ENCODE data around the gene ZBTB20.

DNA sequence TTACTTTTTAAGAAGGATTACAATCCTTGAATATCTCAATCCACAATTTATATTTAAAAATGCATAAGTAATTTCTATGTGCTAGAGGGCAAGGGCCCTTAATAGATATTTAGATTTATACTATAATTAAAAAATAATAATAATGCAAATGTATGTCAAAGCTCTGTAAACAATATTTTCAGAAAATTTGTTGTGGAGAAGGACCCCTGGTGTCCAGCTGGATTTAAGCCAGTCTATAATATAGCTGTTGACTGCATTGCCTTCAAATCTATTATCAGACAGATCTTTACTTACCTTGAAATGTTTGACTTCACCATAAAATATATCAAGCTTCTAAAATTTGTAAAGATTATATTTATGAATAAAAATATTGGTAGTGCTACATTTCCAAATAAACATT, 65.6 kb downstream of the ZBTB20 start:
- TF ChIP-seq, protein P1, sequence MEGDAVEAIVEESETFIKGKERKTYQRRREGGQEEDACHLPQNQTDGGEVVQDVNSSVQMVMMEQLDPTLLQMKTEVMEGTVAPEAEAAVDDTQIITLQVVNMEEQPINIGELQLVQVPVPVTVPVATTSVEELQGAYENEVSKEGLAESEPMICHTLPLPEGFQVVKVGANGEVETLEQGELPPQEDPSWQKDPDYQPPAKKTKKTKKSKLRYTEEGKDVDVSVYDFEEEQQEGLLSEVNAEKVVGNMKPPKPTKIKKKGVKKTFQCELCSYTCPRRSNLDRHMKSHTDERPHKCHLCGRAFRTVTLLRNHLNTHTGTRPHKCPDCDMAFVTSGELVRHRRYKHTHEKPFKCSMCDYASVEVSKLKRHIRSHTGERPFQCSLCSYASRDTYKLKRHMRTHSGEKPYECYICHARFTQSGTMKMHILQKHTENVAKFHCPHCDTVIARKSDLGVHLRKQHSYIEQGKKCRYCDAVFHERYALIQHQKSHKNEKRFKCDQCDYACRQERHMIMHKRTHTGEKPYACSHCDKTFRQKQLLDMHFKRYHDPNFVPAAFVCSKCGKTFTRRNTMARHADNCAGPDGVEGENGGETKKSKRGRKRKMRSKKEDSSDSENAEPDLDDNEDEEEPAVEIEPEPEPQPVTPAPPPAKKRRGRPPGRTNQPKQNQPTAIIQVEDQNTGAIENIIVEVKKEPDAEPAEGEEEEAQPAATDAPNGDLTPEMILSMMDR (IDR thresholded peaks at IDR 0.05) = no peak; the same call in 1 of the 2 replicates
- TF ChIP-seq POLR2AphosphoS5 (IDR thresholded peaks at IDR 0.05; ENCODE audit: low read depth, low read length) (no peak), FOSL2 (IDR thresholded peaks at IDR 0.05; ENCODE audit: borderline replicate concordance, low read depth) (no peak), RCOR1 (IDR thresholded peaks at IDR 0.05; ENCODE audit: low read length) (no peak), SMC3 (IDR thresholded peaks at IDR 0.05; ENCODE audit: low read depth, low read length) (no peak), NRF1 (IDR thresholded peaks at IDR 0.05; ENCODE audit: low read depth, low read length) (no peak), EZH2phosphoT487 (IDR thresholded peaks at IDR 0.05; ENCODE audit: borderline replicate concordance, low read depth) (no peak), TAF1 (IDR thresholded peaks at IDR 0.05; ENCODE audit: borderline replicate concordance, low read depth, low read length) (no peak), RXRA (IDR thresholded peaks at IDR 0.05; ENCODE audit: borderline replicate concordance, low read depth) (no peak)
- TF ChIP-seq, protein P2, sequence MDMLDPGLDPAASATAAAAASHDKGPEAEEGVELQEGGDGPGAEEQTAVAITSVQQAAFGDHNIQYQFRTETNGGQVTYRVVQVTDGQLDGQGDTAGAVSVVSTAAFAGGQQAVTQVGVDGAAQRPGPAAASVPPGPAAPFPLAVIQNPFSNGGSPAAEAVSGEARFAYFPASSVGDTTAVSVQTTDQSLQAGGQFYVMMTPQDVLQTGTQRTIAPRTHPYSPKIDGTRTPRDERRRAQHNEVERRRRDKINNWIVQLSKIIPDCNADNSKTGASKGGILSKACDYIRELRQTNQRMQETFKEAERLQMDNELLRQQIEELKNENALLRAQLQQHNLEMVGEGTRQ (IDR thresholded peaks at IDR 0.05; ENCODE audit: borderline replicate concordance, low read depth, low read length) = no peak
- TF ChIP-seq, protein P3, sequence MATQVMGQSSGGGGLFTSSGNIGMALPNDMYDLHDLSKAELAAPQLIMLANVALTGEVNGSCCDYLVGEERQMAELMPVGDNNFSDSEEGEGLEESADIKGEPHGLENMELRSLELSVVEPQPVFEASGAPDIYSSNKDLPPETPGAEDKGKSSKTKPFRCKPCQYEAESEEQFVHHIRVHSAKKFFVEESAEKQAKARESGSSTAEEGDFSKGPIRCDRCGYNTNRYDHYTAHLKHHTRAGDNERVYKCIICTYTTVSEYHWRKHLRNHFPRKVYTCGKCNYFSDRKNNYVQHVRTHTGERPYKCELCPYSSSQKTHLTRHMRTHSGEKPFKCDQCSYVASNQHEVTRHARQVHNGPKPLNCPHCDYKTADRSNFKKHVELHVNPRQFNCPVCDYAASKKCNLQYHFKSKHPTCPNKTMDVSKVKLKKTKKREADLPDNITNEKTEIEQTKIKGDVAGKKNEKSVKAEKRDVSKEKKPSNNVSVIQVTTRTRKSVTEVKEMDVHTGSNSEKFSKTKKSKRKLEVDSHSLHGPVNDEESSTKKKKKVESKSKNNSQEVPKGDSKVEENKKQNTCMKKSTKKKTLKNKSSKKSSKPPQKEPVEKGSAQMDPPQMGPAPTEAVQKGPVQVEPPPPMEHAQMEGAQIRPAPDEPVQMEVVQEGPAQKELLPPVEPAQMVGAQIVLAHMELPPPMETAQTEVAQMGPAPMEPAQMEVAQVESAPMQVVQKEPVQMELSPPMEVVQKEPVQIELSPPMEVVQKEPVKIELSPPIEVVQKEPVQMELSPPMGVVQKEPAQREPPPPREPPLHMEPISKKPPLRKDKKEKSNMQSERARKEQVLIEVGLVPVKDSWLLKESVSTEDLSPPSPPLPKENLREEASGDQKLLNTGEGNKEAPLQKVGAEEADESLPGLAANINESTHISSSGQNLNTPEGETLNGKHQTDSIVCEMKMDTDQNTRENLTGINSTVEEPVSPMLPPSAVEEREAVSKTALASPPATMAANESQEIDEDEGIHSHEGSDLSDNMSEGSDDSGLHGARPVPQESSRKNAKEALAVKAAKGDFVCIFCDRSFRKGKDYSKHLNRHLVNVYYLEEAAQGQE (IDR thresholded peaks at IDR 0.05; ENCODE audit: low read depth, low read length) = no peak
- TF ChIP-seq, protein P4, sequence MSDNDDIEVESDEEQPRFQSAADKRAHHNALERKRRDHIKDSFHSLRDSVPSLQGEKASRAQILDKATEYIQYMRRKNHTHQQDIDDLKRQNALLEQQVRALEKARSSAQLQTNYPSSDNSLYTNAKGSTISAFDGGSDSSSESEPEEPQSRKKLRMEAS (IDR thresholded peaks at IDR 0.05; ENCODE audit: low read depth) = no peak
- TF ChIP-seq, protein P5, sequence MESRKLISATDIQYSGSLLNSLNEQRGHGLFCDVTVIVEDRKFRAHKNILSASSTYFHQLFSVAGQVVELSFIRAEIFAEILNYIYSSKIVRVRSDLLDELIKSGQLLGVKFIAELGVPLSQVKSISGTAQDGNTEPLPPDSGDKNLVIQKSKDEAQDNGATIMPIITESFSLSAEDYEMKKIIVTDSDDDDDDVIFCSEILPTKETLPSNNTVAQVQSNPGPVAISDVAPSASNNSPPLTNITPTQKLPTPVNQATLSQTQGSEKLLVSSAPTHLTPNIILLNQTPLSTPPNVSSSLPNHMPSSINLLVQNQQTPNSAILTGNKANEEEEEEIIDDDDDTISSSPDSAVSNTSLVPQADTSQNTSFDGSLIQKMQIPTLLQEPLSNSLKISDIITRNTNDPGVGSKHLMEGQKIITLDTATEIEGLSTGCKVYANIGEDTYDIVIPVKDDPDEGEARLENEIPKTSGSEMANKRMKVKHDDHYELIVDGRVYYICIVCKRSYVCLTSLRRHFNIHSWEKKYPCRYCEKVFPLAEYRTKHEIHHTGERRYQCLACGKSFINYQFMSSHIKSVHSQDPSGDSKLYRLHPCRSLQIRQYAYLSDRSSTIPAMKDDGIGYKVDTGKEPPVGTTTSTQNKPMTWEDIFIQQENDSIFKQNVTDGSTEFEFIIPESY (IDR thresholded peaks at IDR 0.05; ENCODE audit: borderline replicate concordance, low read depth) = no peak
- TF ChIP-seq, protein P6, sequence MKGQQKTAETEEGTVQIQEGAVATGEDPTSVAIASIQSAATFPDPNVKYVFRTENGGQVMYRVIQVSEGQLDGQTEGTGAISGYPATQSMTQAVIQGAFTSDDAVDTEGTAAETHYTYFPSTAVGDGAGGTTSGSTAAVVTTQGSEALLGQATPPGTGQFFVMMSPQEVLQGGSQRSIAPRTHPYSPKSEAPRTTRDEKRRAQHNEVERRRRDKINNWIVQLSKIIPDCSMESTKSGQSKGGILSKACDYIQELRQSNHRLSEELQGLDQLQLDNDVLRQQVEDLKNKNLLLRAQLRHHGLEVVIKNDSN (IDR thresholded peaks at IDR 0.05; ENCODE audit: borderline replicate concordance, low read depth) = no peak

Measured in SK-N-SH (cell line).